ENCODE results near the gene ADGRB3.

ADGRB3 gene

DNA sequence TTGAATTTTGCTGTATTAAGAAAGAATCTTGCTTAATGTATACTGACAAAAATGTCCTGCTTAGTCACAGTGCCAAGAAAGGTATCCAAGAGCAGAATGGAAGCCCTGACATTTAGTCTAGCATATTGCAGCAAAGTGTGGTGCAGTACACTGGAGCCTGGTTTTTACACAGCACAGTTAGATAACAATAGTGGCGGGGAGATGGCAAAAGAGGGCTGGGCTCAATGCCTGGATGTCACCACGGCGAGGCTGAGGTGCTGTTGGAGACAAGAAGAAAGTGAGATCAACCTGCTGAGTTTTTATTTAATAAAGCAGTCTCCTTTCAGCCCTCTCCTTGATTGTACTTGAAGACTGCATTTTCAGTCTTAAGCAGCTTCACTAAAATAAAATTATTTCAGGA, 735.7 kb downstream of the ADGRB3 start:
- ATAC-seq (no peak), DNase-seq (no peak)
- H3K27me3 Mint-ChIP-seq, result no peaks in the 10 kb centered on the region
- H3K9me3 Mint-ChIP-seq, result no peaks in the 10 kb centered on the region
- no peak overlapping the region for H3K4me3 Mint-ChIP-seq
- no peaks in the 10 kb centered on the region for H3K36me3 Mint-ChIP-seq (ENCODE audit: low read depth)
- H3K27ac Mint-ChIP-seq, result no peak overlapping the region
- no peaks in the 10 kb centered on the region for H3K4me1 Mint-ChIP-seq

DNA sequence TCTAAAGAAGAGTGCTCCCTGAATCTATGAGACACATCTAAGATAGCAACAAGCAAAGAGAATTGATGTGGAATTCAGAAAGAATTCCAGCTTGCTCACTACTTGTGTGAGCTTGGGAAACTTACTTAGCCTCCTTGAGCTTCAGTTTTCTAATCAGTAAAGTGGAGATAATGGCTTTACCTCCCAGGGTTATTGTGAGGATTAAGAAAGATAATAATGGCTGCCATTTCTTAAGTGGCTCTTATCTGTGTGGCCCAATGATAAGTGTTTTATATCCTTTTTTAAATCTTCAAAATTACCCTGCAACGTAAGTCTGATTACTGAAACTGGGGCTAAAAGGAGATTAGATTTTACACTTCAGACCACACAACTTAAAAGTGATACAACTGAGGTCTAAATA, 743.2 kb downstream of the ADGRB3 start:
- ATAC-seq (no peak), DNase-seq (no peak)
- Mint-ChIP-seq H3K36me3 (ENCODE audit: low read depth) (no peaks in the 10 kb centered on the region), H3K9me3 (no peaks in the 10 kb centered on the region), H3K27me3 (no peaks in the 10 kb centered on the region), H3K27ac (no peak overlapping the region), H3K4me3 (no peak overlapping the region), H3K4me1 (no peaks in the 10 kb centered on the region)

DNA sequence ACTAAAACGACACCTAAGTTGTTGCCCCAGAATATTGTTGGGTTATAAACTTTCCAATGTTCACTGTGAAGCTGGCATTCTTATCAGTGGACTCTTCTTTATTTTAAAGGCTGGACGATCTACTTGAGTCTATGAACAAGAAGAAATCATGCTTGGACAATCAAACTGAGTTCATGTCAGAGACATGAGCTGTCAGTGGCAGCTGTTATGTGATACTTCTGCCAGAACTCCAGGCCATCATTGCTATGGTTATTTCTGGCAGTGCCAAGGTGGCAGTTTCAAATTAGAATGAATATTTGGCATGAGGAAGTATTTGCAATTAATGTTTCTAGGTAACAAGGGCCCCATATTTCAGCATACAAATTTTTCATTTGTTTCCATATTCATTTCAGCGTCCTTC, 744.4 kb downstream of the ADGRB3 start:
- Mint-ChIP-seq H3K4me3 (no peak overlapping the region), H3K36me3 (ENCODE audit: low read depth) (no peaks in the 10 kb centered on the region), H3K9me3 (no peaks in the 10 kb centered on the region), H3K4me1 (no peaks in the 10 kb centered on the region), H3K27me3 (no peaks in the 10 kb centered on the region), H3K27ac (no peak overlapping the region)
- no peak for ATAC-seq
- no peak for DNase-seq

- no peaks in the 10 kb centered on the region for H3K4me1 Mint-ChIP-seq
- H3K4me3 Mint-ChIP-seq, result no peak overlapping the region
- no peaks in the 10 kb centered on the region for H3K27me3 Mint-ChIP-seq
- no peak for DNase-seq
- ATAC-seq, result no peak
- H3K27ac Mint-ChIP-seq, result no peak overlapping the region
- no peaks in the 10 kb centered on the region for H3K36me3 Mint-ChIP-seq (ENCODE audit: low read depth)
- no peaks in the 10 kb centered on the region for H3K9me3 Mint-ChIP-seq
These were observed 748.5 kb downstream of the ADGRB3 start for GRCh38 chr6:69383627-69384026.

GRCh38 chr6:69386426-69386825, 751.3 kb downstream of the ADGRB3 start:
- DNase-seq (no peak), ATAC-seq (no peak)
- Mint-ChIP-seq H3K36me3 (ENCODE audit: low read depth) (no peaks in the 10 kb centered on the region), H3K27me3 (peaks cover 1% of the 10 kb centered on the region), H3K4me1 (no peaks in the 10 kb centered on the region), H3K9me3 (no peaks in the 10 kb centered on the region), H3K4me3 (no peak overlapping the region), H3K27ac (no peak overlapping the region)

GRCh38 chr6:69390125-69390524, 755.0 kb downstream of the ADGRB3 start:
- Mint-ChIP-seq H3K27ac (no peak overlapping the region), H3K4me3 (no peak overlapping the region), H3K4me1 (no peaks in the 10 kb centered on the region), H3K27me3 (peaks cover 1% of the 10 kb centered on the region), H3K36me3 (ENCODE audit: low read depth) (no peaks in the 10 kb centered on the region), H3K9me3 (no peaks in the 10 kb centered on the region)
- ATAC-seq, result no peak
- no peak for DNase-seq

- H3K9me3 Mint-ChIP-seq, result no peaks in the 10 kb centered on the region
These were observed 756.0 kb downstream of the ADGRB3 start for GRCh38 chr6:69391106-69391505.

DNA sequence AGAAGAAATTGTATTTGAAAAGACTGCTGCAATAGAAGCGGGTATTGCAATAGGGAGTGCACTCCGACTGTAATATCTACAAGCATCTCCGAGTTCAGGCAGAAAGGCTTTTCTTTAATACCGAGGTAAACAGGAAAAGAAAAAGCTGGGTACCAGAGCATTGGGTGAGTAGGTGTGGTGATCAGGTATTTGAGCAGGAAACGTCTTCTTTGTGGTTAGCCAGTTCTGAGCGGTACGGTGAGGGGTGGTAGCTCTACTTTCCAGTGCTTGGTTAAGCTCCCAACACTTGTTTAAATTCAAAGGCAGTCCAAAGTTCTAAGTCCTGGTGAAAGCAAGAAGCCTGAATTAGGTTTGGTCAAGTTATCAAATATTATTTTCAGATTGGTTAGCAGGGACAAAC, 757.7 kb downstream of the ADGRB3 start:
- H3K27ac Mint-ChIP-seq, result no peak overlapping the region
- no peaks in the 10 kb centered on the region for H3K36me3 Mint-ChIP-seq (ENCODE audit: low read depth)
- no peaks in the 10 kb centered on the region for H3K9me3 Mint-ChIP-seq
- peaks cover 1% of the 10 kb centered on the region for H3K27me3 Mint-ChIP-seq
- H3K4me3 Mint-ChIP-seq, result no peak overlapping the region
- ATAC-seq (no peak), DNase-seq (no peak)
- no peaks in the 10 kb centered on the region for H3K4me1 Mint-ChIP-seq

More at GRCh38 chr6:69391106-69391505, 756.0 kb downstream of the ADGRB3 start:
- H3K27ac Mint-ChIP-seq, result no peak overlapping the region
- no peaks in the 10 kb centered on the region for H3K36me3 Mint-ChIP-seq (ENCODE audit: low read depth)
- peaks cover 1% of the 10 kb centered on the region for H3K27me3 Mint-ChIP-seq
- DNase-seq (no peak), ATAC-seq (no peak)
- no peak overlapping the region for H3K4me3 Mint-ChIP-seq
- H3K4me1 Mint-ChIP-seq, result no peaks in the 10 kb centered on the region

- no peaks in the 10 kb centered on the region for H3K36me3 Mint-ChIP-seq (ENCODE audit: low read depth)
- H3K27me3 Mint-ChIP-seq, result no peaks in the 10 kb centered on the region
- ATAC-seq (no peak), DNase-seq (no peak)
- no peak overlapping the region for H3K4me3 Mint-ChIP-seq
- no peaks in the 10 kb centered on the region for H3K4me1 Mint-ChIP-seq
- no peak overlapping the region for H3K27ac Mint-ChIP-seq
- H3K9me3 Mint-ChIP-seq, result no peaks in the 10 kb centered on the region
These were observed 763.2 kb downstream of the ADGRB3 start for GRCh38 chr6:69398311-69398710.

DNA sequence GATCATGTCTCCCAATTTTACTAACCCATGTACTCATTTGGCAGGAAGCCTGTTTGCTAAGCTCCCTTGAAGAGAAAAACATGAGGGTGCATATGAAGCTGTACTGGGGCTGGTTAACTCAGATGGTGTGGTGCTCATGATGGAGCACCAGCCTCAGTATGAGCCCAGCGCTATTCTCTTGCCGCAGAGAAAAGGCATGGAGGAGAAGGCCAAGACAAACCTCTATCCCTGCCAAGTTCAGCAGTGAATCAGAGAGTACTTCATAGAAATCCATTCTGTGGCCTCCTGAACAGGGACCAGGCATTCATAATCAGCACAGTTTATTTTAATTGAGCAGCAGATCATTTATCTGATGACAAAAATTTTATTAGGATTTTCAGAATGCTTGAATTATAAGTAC, 763.6 kb downstream of the ADGRB3 start:
- H3K36me3 Mint-ChIP-seq (ENCODE audit: low read depth), result no peaks in the 10 kb centered on the region
- DNase-seq (no peak), ATAC-seq (no peak)
- H3K4me1 Mint-ChIP-seq, result no peaks in the 10 kb centered on the region
- H3K9me3 Mint-ChIP-seq, result no peaks in the 10 kb centered on the region
- H3K27me3 Mint-ChIP-seq, result no peaks in the 10 kb centered on the region
- no peak overlapping the region for H3K27ac Mint-ChIP-seq
- H3K4me3 Mint-ChIP-seq, result no peak overlapping the region

DNA sequence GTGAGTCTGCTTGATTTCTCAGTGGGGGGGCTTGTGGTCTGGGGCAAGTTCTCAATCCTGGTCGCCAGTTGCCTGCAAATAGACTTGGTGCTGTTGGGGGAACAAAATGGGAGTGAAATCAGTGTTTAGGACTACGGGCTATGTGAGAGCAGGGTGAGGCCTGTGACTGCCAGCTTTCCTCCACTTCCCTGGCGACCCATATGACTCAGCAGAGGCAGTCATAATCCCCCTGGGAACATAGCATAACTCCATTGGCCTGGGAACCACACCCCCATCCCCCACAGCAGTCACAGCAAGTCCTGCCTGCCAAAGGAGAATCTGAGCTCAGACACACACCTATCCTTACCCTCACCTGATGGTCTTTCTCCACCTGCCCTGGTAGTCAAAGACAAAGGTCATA, 773.8 kb downstream of the ADGRB3 start:
- DNase-seq, result no peak
- H3K4me3 Mint-ChIP-seq, result no peak overlapping the region
- peaks cover 13% of the 10 kb centered on the region for H3K9me3 Mint-ChIP-seq
- H3K27ac Mint-ChIP-seq, result no peak overlapping the region
- H3K4me1 Mint-ChIP-seq, result no peaks in the 10 kb centered on the region
- H3K36me3 Mint-ChIP-seq (ENCODE audit: low read depth), result no peaks in the 10 kb centered on the region
- no peaks in the 10 kb centered on the region for H3K27me3 Mint-ChIP-seq
- no peak for ATAC-seq

DNA sequence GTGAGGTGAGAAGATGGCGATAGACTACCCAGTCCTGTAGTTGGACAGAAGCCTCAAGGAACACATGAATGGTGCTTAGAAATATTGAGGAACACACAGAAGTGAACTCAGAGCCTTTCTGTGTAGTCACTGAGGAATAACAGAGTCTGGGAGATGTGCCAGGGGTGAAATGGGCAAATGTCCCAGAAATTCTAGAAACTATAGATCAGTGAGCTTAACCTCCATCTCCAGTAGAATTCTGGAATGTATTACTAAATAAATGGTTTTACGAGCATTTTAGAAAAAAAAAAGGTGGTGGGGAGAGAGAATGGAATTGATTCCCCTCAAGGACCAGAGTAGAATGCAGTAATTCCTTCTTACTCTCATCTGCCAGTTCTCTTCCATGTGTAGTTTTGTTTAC, 781.7 kb downstream of the ADGRB3 start:
- Mint-ChIP-seq H3K4me3 (no peak overlapping the region), H3K27me3 (no peaks in the 10 kb centered on the region), H3K27ac (no peak overlapping the region), H3K36me3 (ENCODE audit: low read depth) (no peaks in the 10 kb centered on the region), H3K9me3 (peaks cover under 1% of the 10 kb centered on the region), H3K4me1 (no peaks in the 10 kb centered on the region)
- ATAC-seq (no peak), DNase-seq (no peak)

- Mint-ChIP-seq H3K27me3 (no peaks in the 10 kb centered on the region), H3K36me3 (ENCODE audit: low read depth) (no peaks in the 10 kb centered on the region), H3K9me3 (no peaks in the 10 kb centered on the region), H3K27ac (no peak overlapping the region), H3K4me1 (no peaks in the 10 kb centered on the region), H3K4me3 (no peak overlapping the region)
- no peak for ATAC-seq
- DNase-seq, result no peak
These were observed 786.2 kb downstream of the ADGRB3 start for GRCh38 chr6:69421269-69421668.

DNA sequence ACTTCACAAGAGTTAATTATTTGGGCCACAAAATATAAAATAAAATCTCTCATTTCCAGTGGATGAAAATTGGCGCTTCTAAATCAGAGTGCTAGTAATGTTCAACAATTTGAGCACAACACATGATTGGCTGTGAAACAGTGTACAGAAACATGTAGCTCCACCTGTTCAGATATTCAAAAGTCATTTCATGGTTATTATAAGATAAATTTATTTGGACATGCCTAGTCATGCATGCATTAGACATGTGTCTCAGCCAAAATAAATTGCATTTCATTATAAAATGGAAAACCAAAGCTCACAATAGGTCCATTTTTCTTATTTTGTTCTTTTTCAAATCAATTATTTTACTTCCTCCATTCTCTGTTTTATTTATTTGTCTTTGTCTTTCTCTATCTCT, 786.9 kb downstream of the ADGRB3 start:
- no peaks in the 10 kb centered on the region for H3K9me3 Mint-ChIP-seq
- no peaks in the 10 kb centered on the region for H3K4me1 Mint-ChIP-seq
- no peak overlapping the region for H3K27ac Mint-ChIP-seq
- H3K36me3 Mint-ChIP-seq (ENCODE audit: low read depth), result no peaks in the 10 kb centered on the region
- ATAC-seq, result no peak
- DNase-seq, result no peak
- no peak overlapping the region for H3K4me3 Mint-ChIP-seq
- no peaks in the 10 kb centered on the region for H3K27me3 Mint-ChIP-seq

DNA sequence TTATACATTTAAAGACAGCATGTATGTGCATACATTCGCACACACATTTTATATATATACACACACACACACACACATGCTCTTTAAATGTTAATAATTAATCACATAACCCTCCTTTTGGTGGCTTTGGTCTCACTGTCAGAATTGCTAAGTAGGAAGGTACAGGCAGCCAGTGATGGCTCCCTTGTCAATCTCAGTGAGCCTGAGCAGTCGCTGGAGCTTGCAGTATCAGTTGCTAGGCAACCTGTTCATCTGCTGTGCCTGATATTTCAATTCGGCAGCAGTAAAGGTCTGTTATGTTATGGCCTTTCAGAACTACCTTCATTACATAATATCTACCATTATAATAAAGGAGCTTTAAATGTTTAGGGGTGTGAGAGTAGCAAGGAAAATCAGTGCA, 787.4 kb downstream of the ADGRB3 start:
- Mint-ChIP-seq H3K4me3 (no peak overlapping the region), H3K36me3 (ENCODE audit: low read depth) (no peaks in the 10 kb centered on the region), H3K27me3 (no peaks in the 10 kb centered on the region), H3K27ac (no peak overlapping the region), H3K4me1 (no peaks in the 10 kb centered on the region), H3K9me3 (no peaks in the 10 kb centered on the region)
- ATAC-seq (no peak), DNase-seq (no peak)

GRCh38 chr6:69423785-69424184, 788.7 kb downstream of the ADGRB3 start:
- DNase-seq (no peak), ATAC-seq (no peak)
- Mint-ChIP-seq H3K4me3 (no peak overlapping the region), H3K4me1 (no peaks in the 10 kb centered on the region), H3K27me3 (no peaks in the 10 kb centered on the region), H3K27ac (no peak overlapping the region), H3K9me3 (no peaks in the 10 kb centered on the region), H3K36me3 (ENCODE audit: low read depth) (no peaks in the 10 kb centered on the region)

Measured in activated naive CD8-positive, alpha-beta T cell treated with anti-CD3 and anti-CD28 coated beads, Interleukin-2, amount 50 U/mL, for 24 hours (primary cell).